HG02588 (cell line): Measurements from ENCODE around the gene SNX21.
"Not testable (repeated sequence)": the region's sequence is repeated elsewhere in the genome, so short reads cannot be mapped to it uniquely, and the experiment has no call there.

Experiments
- ATAC-seq: cut with Tn5 transposase; IDR thresholded peaks from one replicate; pipeline ENCODE4 v1.9.1; 2021; ENCODE audit warnings: mild to moderate bottlenecking, moderate library complexity; ENCODE audit not compliant: unreplicated experiment

SNX21 gene

GRCh38 chr20:45848969-45849582 lies 15.5 kb downstream of the SNX21 start:
- ATAC-seq = no peak

GRCh38 chr20:45850238-45850637 lies 16.6 kb downstream of the SNX21 start:
- ATAC-seq = no peak

- ATAC-seq = no peak
Observed at GRCh38 chr20:45850926-45851325, 17.3 kb downstream of the SNX21 start.

- no peak for ATAC-seq
Observed at GRCh38 chr20:45851501-45851900, 17.9 kb downstream of the SNX21 start.

- ATAC-seq = no peak
Observed at GRCh38 chr20:45852326-45852725, 18.7 kb downstream of the SNX21 start.

GRCh38 chr20:45853484-45853883 lies 19.9 kb downstream of the SNX21 start:
- ATAC-seq = no peak

- peak; percentile 95 for ATAC-seq
Observed at GRCh38 chr20:45857114-45857881, 23.7 kb downstream of the SNX21 start, which contains the start of the genes ACOT8 and ZSWIM3. Gene ACOT8 (minus strand): TSS chr20:45857392. CDS start chr20:45857315, 77 bp downstream. Gene ZSWIM3 (plus strand): TSS chr20:45857614. CDS start chr20:45857826, 212 bp downstream.

GRCh38 chr20:45857882-45858216 lies 24.2 kb downstream of the SNX21 start:
- peak; percentile 7 for ATAC-seq

GRCh38 chr20:45859916-45860315 lies 26.3 kb downstream of the SNX21 start:
- ATAC-seq = no peak

GRCh38 chr20:45860560-45861220 lies 27.1 kb downstream of the SNX21 start:
- ATAC-seq = no peak

GRCh38 chr20:45861221-45862075 lies 27.8 kb downstream of the SNX21 start:
- no peak for ATAC-seq

GRCh38 chr20:45863543-45864470 lies 30.2 kb downstream of the SNX21 start:
- ATAC-seq = no peak

GRCh38 chr20:45866454-45866853 lies 32.9 kb downstream of the SNX21 start:
- no peak for ATAC-seq

- ATAC-seq = no peak
Observed at GRCh38 chr20:45867136-45867818, 33.7 kb downstream of the SNX21 start.

GRCh38 chr20:45867819-45868176 lies 34.2 kb downstream of the SNX21 start:
- no peak for ATAC-seq

- no peak for ATAC-seq
Observed at GRCh38 chr20:45872626-45873025, 39.0 kb downstream of the SNX21 start.

GRCh38 chr20:45873409-45874103 lies 40.0 kb downstream of the SNX21 start:
- ATAC-seq = no peak

GRCh38 chr20:45874104-45874481 lies 40.5 kb downstream of the SNX21 start:
- not testable (repeated sequence) for ATAC-seq

- no peak for ATAC-seq
Observed at GRCh38 chr20:45874576-45874975, 41.0 kb downstream of the SNX21 start.
